Measurements from ENCODE around the gene OXA1L.
A peak's percentile ranks its signal among the peaks of the same experiment; 100 is the strongest.
"Not testable (repeated sequence)": the region's sequence is repeated elsewhere in the genome, so short reads cannot be mapped to it uniquely, and the experiment has no call there.

OXA1L gene
- total RNA-seq = 84.3 to 101 (median 89.0) reads per million in 4 donors

DNA sequence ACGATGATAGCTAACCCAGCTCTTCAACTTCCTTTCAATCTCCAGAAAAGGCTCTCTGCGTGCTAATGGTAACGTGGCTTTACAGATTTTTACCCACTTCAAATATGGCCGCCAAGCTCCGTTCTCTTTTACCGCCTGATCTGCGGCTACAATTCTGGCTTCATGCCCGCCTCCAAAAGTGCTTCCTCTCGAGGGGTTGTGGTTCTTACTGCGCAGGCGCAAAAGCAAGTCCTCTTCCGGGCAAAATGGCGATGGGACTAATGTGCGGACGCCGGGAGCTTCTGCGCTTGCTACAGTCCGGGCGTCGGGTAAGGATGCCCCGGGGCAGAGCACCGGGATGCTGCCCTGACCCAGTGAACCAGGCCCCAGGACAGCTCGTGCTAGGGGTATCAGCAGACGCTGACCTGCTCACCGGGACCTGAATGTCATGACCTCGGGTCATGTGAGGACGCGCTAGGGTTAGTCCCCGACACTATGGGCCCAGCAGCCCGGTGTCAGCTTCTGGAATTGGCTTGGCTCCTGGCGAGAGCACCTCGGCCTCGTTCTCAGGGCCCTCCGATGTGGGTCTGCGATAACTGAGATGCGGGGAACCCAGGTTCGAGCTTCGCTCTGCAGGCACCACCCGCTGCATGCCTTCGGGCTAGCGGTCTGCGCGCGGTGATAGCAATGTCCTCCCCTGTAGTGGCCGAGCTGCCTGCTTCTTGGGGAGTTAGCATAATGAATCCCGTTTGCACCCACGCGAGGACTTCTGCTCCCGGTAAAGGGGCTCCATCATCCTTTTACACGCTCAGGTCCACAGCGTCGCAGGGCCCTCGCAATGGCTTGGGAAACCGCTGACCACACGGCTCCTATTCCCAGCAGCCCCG lies at the start of gene OXA1L:
OXA1L (plus strand) TSS at position 232 of the 866 bp plus-strand sequence; CDS start at position 246, 14 bp downstream.
- peak; percentile 91 to 97 (median 94) for DNase-seq

DNA sequence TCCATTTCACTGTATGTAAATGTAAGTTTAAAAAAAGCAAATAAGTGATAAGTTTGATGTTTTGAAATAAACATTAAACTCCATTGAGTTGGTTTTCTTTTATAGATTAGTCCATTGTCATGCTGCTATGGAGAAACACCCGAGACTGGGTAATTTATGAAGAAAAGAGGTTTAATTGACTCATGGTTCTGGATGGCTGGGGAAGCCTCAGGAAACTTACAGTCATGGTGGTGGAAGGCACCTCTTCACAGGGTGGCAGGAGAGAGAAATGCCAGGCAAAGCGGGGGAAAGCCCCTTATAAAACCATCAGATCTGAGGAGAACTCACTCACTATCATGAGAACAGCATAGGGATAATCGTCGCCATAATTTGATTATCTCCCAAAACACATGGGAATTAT lies 48.4 kb upstream of the OXA1L start:
- no peak for DNase-seq

DNA sequence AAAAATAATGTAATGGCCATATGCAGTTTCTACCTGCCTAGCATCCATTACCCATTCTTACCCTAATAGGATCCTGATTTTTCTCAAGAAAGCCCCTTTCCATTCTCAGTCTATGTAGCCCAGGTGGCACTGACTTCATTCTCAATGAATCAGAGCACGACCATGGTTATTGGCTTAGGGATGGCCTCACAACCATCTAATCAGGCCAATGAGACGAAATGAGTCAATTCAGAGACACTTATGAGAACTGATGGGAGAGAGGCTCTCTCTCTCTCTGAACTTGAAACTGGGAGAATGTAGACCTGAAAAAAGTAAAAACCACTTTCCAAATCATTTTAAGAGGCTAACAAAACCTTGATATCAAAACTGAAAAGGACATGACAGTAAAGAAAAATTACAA lies 45.3 kb upstream of the OXA1L start:
- no peak for DNase-seq

DNA sequence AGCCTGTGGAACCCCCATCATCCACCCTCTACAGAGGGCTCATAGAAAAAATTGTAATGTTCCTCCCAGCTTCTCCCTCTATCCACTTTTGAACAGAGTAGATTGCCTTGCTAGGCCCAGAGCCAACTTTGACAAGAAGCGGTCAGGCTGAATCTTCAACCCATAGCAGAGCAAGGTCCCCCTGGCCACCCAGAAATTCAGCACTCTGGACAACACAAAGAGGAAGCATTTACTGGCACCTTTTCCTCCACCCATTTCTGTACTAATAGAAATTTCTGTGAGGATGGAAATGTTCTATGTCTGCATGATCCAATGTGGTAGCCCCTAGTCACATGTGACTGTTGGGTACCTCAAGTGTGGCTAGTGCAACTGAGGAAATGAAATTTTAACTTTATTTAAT lies 42.7 kb upstream of the OXA1L start:
- DNase-seq = no peak

DNA sequence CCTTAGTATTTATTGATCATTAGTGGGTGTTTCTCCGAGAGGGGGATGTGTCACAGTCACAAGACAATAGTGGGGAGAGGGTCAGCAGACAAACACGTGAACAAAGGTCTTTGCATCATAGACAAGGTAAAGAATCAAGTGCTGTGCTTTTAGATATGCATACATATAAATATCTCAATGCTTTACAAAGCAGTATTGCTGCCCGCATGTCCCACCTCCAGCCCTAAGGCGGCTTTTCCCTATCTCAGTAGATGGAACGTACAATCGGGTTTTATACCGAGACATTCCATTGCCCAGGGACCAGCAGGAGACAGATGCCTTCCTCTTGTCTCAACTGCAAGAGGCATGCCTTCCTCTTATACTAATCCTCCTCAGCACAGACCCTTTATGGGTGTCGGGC lies 41.6 kb upstream of the OXA1L start:
- not testable (repeated sequence) for DNase-seq

DNA sequence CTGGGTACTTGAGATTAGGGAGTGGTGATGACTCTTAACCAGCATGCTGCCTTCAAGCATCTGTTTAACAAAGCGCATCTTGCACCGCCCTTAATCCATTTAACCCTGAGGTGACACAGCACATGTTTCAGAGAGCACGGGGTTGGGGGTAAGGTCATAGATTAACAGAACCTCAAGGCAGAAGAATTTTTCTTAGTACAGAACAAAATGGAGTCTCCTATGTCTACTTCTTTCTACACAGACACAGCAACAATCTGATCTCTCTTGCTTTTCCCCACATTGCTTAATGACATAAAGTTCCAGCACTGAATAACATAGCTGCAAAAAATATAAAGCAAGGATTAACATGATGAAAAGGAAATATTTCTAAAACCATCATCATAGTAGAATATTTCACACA lies 41.1 kb upstream of the OXA1L start:
- not testable (repeated sequence) for DNase-seq

DNA sequence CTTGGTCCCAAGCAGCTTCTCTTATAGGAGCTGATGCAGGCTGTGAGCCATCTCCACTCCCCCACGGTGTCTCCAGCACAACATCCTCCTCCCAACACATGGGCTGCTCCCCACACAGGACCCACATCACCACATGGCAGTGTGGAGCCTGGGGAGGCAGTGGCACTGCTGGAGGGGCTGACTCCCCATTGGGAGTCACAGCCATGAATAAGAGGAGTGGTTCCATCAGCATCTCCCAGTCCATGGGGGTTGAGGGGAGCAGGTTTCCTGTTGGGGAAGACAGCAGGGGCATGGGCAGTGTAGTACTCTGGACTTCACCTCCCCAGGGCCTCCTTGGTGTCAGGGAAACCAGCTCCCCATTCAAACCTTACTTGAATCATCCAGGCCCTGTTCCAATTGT lies 40.5 kb upstream of the OXA1L start:
- DNase-seq = no peak

DNA sequence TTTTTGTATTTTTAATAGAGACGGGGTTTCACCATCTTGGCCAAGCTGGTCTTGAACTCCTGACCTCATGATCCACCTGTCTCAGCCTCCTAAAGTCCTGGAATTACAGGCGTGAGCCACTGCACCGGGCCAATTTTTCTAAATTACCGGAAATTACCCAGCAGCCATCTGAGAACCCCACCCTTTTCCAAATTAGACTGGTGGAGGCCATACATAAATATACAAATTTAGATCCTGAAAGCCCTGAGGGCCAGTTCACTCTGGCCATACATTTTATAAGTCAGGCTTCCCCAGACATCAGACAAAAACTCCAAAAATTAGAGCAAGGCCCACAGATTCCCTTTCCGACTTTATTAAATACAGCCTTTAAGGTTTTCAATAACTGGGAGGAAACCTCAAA lies 34.4 kb upstream of the OXA1L start:
- DNase-seq = not testable (repeated sequence)

DNA sequence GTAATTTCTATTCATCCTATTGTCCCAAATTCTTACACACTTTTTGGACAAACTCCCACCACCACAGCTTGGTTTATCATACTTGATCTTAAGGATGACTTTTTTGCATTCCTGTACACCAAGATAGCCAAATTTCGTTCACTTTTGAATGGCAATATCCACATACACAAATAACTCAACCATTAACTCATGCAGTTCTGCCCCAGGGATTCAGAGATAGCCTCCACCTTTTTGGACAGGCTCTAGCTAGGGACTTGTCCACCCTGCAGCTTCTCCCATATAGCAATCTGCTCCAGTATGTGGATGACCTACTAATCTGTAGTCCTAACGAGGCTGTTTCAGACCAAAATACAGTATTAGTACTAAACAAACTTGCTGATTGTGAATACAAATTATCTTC lies 32.7 kb upstream of the OXA1L start:
- DNase-seq = no peak

DNA sequence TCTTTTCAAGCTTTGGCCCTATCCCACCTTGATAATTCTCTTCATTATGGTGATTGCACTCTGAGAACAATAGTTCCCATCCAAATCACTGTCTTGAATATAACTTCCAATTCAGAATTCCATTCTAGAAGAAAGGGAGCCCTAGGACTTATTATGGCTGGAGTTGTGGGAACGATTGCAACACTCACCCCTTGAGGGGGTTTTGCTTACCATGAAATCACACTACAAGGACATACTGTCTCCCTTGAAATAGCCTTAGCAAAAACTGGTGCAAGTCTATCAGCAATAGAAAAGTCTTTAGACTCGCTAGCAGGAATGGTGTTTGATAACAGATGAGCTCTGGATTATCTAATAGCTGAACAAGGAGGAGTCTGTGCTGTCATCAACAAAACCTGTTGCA lies 31.4 kb upstream of the OXA1L start:
- DNase-seq = no peak

DNA sequence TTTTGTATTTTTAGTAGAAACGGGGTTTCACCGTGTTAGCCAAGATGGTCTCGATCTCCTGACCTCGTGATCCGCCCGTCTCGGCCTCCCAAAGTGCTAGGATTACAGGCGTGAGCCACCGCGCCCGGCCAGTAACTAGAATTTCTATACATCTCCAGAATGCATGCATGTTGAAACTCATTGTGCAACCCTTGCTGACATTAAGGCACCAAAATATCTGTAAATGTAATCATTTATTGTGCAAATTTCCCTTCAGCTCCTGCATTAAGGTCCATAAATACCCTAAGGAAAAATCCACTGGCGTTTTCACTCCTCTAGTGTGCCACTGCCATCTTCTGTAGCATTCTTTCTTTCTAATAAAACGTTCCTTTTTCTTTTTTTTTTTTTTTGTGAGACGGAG lies 30.1 kb upstream of the OXA1L start:
- not testable (repeated sequence) for DNase-seq

DNA sequence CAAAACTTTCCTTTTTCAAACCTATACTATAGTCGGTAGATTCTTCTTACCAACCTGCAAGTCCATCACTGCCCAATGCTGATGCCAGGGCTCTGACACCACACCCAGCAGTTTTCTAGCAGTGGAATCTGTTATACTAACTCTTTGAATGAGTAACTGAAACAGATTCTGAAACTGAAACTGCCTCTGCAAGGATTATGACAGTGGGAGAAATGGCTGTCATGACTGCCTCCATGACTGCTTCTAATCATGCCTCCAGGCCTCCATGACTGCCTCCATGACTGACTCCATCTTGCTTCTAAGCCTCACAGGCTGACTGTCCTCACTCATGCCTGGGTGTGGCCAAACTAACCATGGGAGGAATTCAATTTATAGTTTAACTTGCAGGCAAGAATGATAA lies 29.4 kb upstream of the OXA1L start:
- peak in 1 of 5 donors; percentile 90 for DNase-seq

DNA sequence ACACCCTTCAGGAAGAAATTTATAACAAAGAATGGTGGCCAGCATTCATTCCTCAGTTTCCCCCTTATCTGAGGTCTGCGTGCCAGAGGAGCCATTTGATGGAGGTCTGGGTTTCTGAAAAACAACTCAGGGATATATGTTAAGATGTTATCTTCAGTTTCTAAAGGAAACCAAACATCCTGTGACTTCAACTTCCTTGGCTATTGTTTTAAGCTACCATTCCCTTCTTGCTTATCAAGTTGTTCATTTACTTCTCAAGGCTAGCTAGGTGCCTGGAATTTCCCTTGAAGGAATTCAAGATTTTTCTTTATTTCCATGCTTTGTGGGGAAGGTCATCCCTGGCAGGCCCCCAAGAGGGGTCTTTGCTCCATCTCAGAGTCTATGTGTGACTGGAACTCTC lies 27.1 kb upstream of the OXA1L start:
- no peak for DNase-seq

DNA sequence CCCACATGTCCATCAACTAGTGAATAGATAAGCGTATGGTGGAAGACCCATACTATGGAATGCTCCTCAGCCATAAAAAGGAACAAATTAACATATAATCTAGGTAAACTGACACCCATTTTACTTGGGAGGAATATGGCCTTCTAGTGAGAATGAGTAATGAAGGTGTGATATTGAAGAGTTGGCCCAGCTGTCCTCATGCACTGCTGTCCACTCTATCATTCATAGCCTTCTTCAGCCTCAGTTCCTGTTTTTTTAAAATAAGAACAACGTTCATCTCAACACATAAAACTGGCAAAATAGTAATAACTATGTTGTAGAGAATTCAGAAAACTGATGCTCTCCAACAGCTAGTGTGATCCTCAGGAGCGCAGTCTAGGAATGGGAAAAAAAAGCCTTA lies 26.5 kb upstream of the OXA1L start:
- DNase-seq = no peak

DNA sequence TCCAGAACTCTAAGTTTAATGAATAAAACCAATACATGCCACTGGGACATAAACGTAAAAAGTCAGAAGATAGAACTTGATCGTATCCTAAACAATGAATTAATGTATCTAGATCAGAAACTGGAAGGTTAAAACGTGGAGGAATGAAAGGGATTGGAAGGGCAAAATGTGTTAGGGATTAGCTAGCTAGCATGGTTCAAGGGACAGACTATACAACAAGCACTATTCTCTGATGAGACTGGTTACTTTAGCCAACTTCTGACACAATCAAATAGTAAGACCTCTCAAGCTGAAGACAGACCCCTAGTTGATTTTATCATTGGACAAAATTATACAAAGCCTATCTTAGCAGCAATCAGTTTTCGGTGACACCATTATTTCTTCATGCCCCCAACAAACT lies 18.7 kb upstream of the OXA1L start:
- DNase-seq = no peak

DNA sequence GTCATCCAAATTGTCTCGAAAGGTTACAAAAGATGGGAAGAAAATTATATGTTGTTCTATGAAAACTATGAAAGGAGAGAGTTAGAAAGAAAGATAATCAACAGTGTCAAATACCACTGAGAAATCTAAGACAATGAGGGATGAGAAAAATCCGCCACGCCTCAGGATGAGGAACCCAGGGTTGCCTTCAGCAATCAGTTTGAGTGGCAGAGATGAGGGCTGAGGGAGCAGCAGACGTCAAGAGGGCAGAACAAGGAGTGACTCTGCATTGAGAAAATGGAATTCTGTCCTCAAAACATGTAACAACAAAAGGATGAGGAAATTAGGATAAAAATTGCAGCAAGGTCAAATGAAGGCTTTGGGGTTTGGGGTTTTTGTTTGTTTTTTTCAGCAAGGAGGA lies 18.3 kb upstream of the OXA1L start:
- DNase-seq = no peak

DNA sequence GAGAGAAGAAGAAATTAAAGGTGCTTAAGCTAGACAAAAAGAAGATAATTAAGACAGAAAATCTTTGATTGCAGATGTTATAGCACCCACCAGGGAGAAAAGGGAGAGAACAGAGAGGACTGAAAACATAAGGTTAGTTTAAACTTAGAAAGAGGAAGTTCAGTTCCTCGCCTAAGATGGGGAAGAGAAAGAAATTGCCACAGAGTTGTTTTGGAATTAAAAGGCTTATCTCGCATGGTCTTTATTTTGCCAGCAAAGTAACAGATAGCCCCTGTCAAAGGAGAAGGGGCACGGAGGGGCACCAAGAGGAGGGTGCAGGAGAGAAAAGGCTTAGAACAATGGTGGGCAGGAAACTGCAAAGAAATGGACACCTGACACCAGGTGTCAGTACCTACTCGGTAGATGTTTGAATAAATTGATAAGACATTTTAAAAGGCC lies 17.8 kb upstream of the OXA1L start:
- no peak for DNase-seq

DNA sequence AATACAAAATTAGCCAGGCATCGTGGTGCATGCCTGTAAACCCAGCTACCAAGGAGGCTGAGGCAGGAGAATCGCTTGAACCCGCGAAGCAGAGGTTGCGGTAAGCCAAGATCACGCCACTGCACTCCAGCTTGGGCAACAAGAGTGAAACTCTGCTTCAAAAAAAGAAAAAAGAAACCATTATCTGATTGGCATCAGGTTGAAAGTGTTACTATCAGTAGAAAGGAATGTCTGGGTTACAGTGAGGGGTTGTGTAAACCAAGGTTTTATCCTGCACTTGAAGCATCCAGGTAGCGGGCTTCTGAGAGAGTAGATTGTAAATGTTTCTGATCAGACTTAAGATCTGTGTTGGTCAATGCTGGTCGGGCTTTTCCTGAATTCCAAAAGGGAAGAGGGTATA lies 14.1 kb upstream of the OXA1L start:
- no peak for DNase-seq

DNA sequence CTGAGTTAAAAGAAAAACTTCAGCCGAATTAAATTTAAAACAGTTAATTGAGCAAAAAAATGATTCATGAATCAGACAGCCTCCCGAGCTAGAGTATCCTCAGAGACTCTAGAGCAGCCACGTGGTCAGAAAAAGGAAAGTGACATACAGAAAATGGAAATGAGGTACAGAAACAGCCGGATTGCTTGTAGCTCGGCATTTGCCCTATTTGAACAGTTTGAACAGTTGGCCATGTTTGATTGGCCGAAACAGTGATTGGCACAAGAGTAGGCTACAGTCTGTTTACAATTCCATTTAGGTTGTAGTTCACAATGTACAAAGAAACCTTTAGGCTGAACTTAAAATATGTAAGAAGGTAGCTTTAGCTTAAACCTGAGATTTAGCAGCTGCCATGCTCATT lies 12.9 kb upstream of the OXA1L start:
- DNase-seq = no peak

DNA sequence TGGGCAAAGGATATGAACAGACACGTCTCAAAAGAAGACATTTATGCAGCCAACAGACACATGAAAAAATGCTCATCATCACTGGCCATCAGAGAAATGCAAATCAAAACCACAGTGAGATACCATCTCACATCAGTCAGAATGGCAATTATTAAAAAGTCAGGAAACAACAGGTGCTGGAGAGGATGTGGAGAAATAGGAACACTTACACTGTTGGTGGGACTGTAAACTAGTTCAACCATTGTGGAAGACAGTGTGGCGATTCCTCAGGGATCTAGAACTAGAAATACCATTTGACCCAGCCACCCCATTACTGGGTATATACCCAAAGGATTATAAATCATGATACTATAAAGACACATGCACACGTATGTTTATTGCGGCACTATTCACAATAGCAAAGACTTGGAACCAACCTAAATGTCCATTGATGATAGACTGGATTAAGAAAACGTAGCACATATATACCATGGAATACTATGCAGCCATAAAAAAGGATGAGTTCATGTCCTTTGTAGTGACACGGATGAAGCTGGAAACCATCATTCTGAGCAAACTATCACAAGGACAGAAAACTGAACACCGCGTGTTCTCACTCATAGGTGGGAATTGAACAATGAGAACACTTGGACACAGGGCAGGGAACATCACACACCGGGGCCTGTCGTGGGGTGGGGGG lies 8.4 kb upstream of the OXA1L start:
- DNase-seq = not testable (repeated sequence)

DNA sequence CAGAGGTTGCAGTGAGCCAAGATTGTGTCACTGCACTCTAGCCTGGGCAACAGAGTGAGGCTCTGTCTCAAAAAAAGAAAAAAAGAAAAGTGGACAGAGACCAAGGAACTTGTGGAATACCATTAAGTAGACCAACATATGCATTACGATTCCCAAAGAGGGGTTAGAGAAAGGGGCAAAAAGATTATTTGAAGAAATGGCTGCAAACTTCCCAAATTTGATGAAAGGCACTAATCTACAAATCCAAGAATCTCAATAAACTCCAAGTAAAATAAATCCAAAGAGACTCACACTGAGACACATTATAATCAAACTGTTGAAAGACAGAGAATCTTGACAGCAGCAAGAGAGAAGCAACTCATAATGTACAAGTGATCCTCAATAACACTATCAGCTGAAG lies 4.8 kb upstream of the OXA1L start:
- no peak for DNase-seq

DNA sequence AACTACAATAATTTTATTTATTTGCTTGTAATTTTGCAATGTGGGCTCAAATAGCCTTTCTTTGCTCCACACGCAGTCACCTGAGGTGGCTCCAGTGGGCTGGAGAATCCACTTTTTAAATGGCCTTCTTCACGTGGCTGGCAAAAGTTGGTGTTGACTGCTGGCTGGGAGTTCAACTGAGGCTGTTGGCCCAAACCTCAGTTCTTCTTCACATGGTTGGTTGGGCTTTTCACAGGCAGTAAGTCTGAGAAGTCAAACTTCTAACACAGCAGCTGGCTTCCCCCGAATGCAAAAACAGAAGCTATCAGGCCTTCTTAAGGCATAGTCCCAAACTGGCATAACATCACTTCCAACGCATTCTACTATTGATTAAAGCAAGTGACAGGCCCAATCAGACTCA lies 2.1 kb upstream of the OXA1L start:
- no peak for DNase-seq

DNA sequence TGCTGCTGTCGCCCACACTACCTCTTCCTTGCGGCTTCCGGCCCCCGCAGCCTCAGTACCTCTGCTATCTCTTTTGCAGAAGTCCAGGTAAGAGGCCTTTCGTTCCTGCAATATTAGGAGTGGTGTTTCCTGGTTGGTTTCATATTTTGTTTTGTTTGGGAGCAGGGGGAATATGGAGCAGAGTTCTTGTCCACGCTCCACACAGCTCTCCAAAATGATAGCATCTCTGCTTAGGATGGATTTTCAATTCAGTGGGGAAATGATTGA lies 768 bp downstream of the OXA1L start:
- no peak for DNase-seq

DNA sequence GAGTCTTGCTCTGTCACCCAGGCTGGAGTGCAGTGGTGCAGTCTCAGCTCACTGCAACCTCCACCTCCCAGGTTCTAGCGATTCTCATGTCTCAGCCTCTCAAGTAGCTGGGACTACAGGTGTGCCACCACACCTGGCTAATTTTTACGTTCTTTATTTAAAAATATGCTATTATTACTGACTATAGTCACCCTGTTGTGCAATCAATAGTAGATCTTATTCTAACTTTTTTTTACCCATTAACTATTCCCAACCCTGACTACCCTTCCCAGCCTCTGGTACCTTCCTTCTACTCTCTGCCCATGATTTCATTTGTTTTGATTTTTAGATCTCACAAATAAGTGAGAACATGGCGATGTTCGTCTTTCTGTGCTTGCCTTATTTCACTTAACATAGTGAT lies 2.5 kb downstream of the OXA1L start:
- no peak for DNase-seq

DNA sequence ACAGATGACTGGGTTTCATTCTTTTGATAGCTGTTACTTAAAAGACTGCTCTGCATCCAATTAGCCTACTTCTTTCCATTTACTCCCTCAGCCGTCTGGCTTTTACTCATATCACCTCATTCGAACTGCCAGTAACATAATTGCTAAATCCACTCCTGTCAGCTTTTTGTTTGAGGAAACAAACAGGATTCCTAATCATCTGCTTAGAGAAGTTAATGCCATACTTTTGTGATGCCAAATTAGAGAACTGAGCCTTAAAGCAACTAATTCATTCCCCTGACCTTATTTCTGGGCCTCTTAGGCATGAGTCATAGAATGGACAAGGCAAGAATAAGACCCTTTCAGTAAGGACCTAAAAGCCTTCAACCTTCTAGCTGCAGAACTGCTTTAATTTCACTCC lies 2.9 kb downstream of the OXA1L start:
- no peak for DNase-seq
